Panc1 (cell line): ENCODE results near the gene EHD3.

Source experiments
- POLR2AphosphoS5 ChIP-seq: IDR thresholded peaks from 2 replicates; pipeline ENCODE4 v1.6.1; 2012; ENCODE audit warnings: mild to moderate bottlenecking, low read depth, low read length, moderate library complexity
- SIN3A ChIP-seq: IDR thresholded peaks from 2 replicates; pipeline ENCODE4 v1.6.1; 2012; ENCODE audit warnings: low read depth, mild to moderate bottlenecking, low read length, moderate library complexity, borderline replicate concordance; ENCODE audit not compliant: insufficient read depth
- TCF7L2 ChIP-seq: IDR thresholded peaks from 2 replicates; pipeline ENCODE4 v1.6.1; 2011; ENCODE audit warnings: mild to moderate bottlenecking, low read depth, low read length, inconsistent platforms
- TF ChIP-seq, protein P1 (sequence below): fragments of 450-650 bp; IDR thresholded peaks from 2 replicates; pipeline ENCODE4 v1.5.1; 2017; ENCODE audit warnings: mild to moderate bottlenecking
- TF ChIP-seq, protein P2 (sequence below), 2 experiments: IDR thresholded peaks; 2 replicates each; pipeline ENCODE4 v1.6.1; 2011 to 2012; ENCODE audit warnings: low read depth in 2 of 2, control low read depth in 1 of 2, low read length in 1 of 2, mild to moderate bottlenecking in 1 of 2, moderate library complexity in 1 of 2; ENCODE audit not compliant: insufficient read depth in 1 of 2

DNA sequence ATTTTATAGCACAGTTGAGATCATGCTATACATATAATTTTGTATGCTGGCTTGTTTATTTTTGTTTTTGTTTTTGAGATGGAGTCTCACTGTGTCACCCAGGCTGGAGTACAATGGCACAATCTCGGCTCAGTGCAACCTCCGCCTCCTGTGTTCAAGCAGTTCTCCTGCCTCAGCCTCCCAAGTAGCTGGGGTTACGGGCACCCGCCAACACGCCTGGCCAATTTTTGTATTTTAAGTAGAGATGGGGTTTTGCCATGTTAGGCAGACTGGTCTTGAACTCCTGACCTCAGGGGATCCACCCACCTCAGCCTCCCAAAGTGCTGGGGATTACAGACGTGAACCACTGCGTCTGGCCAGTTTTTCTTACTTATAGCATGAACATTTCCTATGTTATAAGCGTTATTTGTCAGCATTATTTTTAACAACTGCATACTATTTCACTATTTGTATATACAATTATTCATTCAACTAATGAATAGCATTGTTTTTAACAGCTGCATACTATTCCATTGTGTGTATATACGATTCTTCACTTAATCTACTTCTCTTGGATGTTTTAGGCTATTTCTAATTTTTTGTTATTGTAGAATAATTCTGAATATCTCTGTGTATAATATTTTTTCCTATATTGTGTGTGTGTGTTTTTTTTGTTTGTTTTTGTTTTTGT is 3.5 kb downstream of the EHD3 start:
- TF ChIP-seq, protein P1, sequence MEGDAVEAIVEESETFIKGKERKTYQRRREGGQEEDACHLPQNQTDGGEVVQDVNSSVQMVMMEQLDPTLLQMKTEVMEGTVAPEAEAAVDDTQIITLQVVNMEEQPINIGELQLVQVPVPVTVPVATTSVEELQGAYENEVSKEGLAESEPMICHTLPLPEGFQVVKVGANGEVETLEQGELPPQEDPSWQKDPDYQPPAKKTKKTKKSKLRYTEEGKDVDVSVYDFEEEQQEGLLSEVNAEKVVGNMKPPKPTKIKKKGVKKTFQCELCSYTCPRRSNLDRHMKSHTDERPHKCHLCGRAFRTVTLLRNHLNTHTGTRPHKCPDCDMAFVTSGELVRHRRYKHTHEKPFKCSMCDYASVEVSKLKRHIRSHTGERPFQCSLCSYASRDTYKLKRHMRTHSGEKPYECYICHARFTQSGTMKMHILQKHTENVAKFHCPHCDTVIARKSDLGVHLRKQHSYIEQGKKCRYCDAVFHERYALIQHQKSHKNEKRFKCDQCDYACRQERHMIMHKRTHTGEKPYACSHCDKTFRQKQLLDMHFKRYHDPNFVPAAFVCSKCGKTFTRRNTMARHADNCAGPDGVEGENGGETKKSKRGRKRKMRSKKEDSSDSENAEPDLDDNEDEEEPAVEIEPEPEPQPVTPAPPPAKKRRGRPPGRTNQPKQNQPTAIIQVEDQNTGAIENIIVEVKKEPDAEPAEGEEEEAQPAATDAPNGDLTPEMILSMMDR, result no peak
- no peak for TF ChIP-seq SIN3A
- TF ChIP-seq, protein P2, sequence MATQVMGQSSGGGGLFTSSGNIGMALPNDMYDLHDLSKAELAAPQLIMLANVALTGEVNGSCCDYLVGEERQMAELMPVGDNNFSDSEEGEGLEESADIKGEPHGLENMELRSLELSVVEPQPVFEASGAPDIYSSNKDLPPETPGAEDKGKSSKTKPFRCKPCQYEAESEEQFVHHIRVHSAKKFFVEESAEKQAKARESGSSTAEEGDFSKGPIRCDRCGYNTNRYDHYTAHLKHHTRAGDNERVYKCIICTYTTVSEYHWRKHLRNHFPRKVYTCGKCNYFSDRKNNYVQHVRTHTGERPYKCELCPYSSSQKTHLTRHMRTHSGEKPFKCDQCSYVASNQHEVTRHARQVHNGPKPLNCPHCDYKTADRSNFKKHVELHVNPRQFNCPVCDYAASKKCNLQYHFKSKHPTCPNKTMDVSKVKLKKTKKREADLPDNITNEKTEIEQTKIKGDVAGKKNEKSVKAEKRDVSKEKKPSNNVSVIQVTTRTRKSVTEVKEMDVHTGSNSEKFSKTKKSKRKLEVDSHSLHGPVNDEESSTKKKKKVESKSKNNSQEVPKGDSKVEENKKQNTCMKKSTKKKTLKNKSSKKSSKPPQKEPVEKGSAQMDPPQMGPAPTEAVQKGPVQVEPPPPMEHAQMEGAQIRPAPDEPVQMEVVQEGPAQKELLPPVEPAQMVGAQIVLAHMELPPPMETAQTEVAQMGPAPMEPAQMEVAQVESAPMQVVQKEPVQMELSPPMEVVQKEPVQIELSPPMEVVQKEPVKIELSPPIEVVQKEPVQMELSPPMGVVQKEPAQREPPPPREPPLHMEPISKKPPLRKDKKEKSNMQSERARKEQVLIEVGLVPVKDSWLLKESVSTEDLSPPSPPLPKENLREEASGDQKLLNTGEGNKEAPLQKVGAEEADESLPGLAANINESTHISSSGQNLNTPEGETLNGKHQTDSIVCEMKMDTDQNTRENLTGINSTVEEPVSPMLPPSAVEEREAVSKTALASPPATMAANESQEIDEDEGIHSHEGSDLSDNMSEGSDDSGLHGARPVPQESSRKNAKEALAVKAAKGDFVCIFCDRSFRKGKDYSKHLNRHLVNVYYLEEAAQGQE (IDR thresholded peaks at IDR 0.05; ENCODE audit: insufficient read depth in 1 of 2, low read depth in 2 of 2, low read length in 1 of 2), result no peak
- no peak for TF ChIP-seq POLR2AphosphoS5
- no peak for TF ChIP-seq TCF7L2
